Measurements from ENCODE around the gene ETV2. TPM values are rescaled to one million over a fixed set of nuclear protein-coding genes. Genes with fewer than 3 reads are reported as not detected.
A peak's percentile ranks its signal among the peaks of the same experiment; 100 is the strongest.

Gene ETV2
- total RNA-seq, 1 donor from 2014 or later, result 1.3 TPM

- Mint-ChIP-seq H3K27ac (ENCODE audit: unreplicated experiment) (peak overlapping the region; percentile 86), H3K4me3 (ENCODE audit: unreplicated experiment) (peak overlapping the region; percentile 78), H3K27me3 (ENCODE audit: unreplicated experiment) (no peaks in the 10 kb centered on the region), H3K4me1 (ENCODE audit: unreplicated experiment) (peaks cover 24% of the 10 kb centered on the region), H3K36me3 (ENCODE audit: unreplicated experiment) (no peaks in the 10 kb centered on the region), H3K9me3 (ENCODE audit: unreplicated experiment) (no peaks in the 10 kb centered on the region)
- no peak for TF ChIP-seq CTCF (IDR thresholded peaks at IDR 0.05)
- DNase-seq (ENCODE audit: extremely low spot score, unreplicated experiment), result peak; percentile 92
Observed at GRCh38 chr19:35643255-35644205, 2.0 kb downstream of the ETV2 start.

- no peaks in the 10 kb centered on the region for H3K9me3 Mint-ChIP-seq (ENCODE audit: unreplicated experiment)
- no peaks in the 10 kb centered on the region for H3K27me3 Mint-ChIP-seq (ENCODE audit: unreplicated experiment)
- H3K4me3 Mint-ChIP-seq (ENCODE audit: unreplicated experiment), result peak overlapping the region; percentile 78
- H3K27ac Mint-ChIP-seq (ENCODE audit: unreplicated experiment), result peak overlapping the region; percentile 86
- peak; percentile 95 for DNase-seq (ENCODE audit: extremely low spot score, unreplicated experiment)
- H3K36me3 Mint-ChIP-seq (ENCODE audit: unreplicated experiment), result no peaks in the 10 kb centered on the region
- no peak for TF ChIP-seq CTCF (IDR thresholded peaks at IDR 0.05)
- H3K4me1 Mint-ChIP-seq (ENCODE audit: unreplicated experiment), result peaks cover 29% of the 10 kb centered on the region
Observed at GRCh38 chr19:35644206-35644986, 2.9 kb downstream of the ETV2 start.

- H3K4me3 Mint-ChIP-seq (ENCODE audit: unreplicated experiment), result peak overlapping the region; percentile 78
- H3K36me3 Mint-ChIP-seq (ENCODE audit: unreplicated experiment), result no peaks in the 10 kb centered on the region
- H3K27me3 Mint-ChIP-seq (ENCODE audit: unreplicated experiment), result no peaks in the 10 kb centered on the region
- no peaks in the 10 kb centered on the region for H3K9me3 Mint-ChIP-seq (ENCODE audit: unreplicated experiment)
- DNase-seq (ENCODE audit: extremely low spot score, unreplicated experiment), result no peak
- no peak for TF ChIP-seq CTCF (IDR thresholded peaks at IDR 0.05)
- H3K27ac Mint-ChIP-seq (ENCODE audit: unreplicated experiment), result peak overlapping the region; percentile 86
- H3K4me1 Mint-ChIP-seq (ENCODE audit: unreplicated experiment), result peaks cover 32% of the 10 kb centered on the region
Observed at GRCh38 chr19:35644987-35645679, 3.6 kb downstream of the ETV2 start.

GRCh38 chr19:35645680-35646511 is 4.4 kb downstream of the ETV2 start:
- Mint-ChIP-seq H3K36me3 (ENCODE audit: unreplicated experiment) (peaks cover under 1% of the 10 kb centered on the region), H3K4me1 (ENCODE audit: unreplicated experiment) (peaks cover 32% of the 10 kb centered on the region), H3K9me3 (ENCODE audit: unreplicated experiment) (no peaks in the 10 kb centered on the region), H3K27me3 (ENCODE audit: unreplicated experiment) (no peaks in the 10 kb centered on the region), H3K27ac (ENCODE audit: unreplicated experiment) (peak overlapping the region; percentile 86), H3K4me3 (ENCODE audit: unreplicated experiment) (no peak overlapping the region)
- no peak for TF ChIP-seq CTCF (IDR thresholded peaks at IDR 0.05)
- DNase-seq (ENCODE audit: extremely low spot score, unreplicated experiment), result no peak

All from osteocyte (in vitro differentiated cells).